HG02870 (cell line): ENCODE data around the gene PSMD2.

Experiments
- ATAC-seq: cut with Tn5 transposase; IDR thresholded peaks from one replicate; pipeline ENCODE4 v1.9.1; 2021; ENCODE audit warnings: mild to moderate bottlenecking, moderate library complexity; ENCODE audit not compliant: unreplicated experiment

The PSMD2 gene

DNA sequence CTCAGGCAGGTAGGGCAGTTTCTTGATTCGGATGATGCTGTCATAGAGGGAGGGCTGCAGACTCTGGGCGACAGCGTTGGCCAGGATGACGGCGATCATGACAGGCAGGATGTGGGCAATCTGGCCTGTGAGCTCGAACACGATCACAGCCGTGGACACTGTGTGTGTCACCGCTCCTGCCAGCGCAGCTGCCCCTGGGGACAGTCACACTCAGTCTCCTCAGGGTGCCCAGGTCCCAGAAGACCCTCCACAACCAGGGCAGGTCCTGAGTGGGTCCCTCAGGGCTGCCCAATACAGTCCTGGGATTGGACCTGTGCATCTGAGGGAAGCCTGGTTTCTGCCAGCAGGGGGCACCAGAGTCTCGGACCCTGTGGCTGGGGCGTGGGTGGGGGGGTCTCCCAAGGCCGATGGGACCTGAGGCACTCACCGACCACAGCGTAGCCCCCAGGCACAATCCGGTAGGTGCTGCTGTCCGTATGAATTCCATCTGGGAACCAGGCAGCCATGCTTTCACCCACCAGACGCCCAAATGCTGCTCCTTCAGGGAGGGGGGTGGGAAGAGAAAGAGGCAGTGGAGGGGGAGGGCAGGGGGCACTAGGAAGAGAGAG lies 55.2 kb downstream of the PSMD2 start:
- no peak for ATAC-seq

DNA sequence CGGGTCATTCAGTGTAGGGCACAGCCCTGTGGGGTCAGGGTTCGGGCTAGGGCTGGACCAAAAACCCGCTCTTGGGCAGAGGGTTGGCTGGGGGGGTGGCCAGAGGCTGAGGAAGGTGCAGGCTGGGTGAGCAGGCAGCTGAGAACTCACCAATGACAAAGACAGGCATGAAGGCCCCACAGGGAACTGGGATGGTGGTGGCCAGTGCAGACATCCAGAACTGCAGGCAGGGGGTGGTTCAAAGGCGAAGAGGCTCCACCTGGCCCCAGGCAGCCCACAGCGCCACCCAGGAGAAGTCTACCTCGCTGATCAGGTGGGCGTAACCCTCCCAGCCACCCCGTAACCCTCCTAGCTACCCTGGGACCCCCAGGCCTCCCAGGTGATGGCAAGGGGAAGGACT lies 55.7 kb downstream of the PSMD2 start:
- ATAC-seq: no peak

DNA sequence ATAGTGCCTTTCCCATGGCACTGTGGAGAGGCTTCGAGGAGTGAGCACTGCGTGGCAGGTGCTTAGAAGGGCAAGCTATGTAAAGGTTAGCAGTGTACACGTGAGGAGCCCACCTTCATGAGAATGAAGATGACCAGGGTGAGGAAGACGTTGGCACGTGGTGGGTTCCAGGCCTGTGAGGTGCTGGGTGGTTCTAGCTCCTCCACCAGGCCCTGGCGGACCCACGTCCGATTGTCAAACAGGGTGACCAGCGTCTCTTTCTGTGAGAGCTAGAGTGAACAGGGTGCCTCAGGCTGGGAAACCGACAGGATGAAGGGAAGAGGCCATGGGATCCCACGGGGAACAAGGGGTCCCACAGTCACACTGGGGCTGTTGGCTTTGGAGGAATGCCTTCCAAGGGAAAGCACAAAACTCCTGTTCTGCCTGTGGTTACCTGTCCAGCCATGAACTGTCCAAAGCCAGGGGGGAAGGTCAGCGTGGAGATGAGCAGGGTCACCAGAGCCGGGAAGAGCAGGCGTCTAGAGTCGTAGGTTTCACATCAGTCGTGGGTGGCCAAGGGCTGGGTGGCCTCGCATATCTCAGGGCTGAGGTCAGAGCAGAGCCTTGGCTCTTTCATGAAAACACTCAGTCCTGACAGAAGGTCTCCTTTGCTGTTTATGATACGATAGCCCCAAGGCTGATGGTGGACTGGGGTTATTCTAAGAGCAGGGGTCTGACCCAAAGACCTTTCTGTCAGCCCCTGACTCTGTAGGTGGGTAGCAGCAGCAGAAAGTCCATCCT lies 56.4 kb downstream of the PSMD2 start:
- ATAC-seq: no peak

DNA sequence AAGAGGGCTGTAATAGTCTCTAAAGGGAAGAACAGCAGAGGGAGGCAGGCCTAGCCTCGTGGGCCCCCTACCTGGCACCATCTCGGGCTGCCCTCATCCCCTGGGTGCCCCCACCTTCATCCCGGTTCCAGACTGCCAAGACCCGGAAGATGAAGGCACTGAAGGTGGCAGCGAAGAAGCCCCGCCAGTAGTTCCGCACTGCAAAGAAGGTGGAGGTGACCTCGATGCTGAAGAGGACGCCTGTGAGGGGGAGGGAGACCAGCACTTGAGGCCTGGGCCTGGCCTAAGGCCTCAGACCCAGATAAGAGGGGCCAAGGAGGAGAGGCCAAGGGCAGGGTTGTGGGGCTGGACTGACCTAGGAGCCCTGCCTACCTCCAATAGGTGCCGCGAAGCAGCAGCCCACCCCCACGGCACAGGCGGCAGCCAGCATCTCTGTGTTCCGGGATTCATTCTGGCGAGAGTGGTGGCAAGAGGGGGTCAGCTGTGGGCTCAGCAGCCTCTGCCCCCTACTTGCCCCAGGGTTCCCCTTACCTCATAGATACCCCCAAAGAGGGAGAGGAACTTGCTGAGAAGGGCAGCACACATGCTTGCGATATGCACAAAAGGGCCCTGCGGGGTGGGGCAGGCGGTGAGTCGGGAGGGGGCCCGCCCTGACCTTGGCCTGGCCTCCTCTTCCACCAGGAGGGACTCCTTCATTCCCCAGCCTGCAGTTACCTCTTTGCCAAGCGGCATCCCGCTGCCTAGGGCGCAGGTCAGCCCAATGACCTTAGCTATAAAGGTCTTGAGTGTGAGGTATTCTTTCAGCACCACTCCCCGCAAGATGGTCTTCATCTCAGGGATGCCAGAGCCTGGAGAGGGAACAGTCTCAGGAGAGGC lies 58.4 kb downstream of the PSMD2 start:
- ATAC-seq: no peak

DNA sequence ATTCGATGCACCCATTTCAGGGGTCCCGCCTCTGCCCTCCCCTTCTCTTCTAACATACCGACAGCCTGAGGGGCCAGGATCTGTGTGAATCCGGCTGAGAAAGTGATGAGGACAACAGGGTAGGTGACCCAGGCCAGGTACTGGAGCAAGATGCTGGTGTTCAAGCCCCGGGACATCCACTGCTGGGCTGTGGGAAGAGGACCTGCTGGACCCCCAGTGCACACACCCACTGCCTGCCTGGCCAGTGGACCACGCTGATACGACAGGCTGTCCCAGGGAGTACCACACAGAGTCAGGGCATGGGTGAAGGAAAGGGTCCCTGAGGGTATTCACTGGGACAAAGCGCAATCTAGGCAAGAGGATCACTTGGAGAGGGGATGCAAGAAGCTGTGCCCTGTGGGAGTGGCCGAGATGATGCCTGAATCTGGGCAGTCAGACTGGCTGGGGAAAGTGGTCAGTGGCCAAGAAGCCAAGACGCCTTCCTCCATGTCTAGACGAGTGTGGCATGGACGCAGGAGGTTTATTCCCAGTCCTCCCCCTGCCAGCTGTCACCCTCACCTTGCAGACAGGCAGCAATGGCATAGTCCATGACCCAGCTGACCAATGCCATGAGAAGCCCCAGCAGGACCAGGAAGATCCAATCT lies 59.2 kb downstream of the PSMD2 start:
- no peak for ATAC-seq
